HepG2 (cell line): Measurements from ENCODE around the gene EPX. TPM values are rescaled to one million over a fixed set of nuclear protein-coding genes. Genes with fewer than 3 reads are reported as not detected.
A peak's percentile ranks its signal among the peaks of the same experiment; 100 is the strongest.

Experiments used
- ATAC-seq: fragments of 200-7000 bp; cut with Tn5 transposase; 3 replicates; pipeline ENCODE4 v1.9.1; 2020; ENCODE audit warnings: mild to moderate bottlenecking, moderate library complexity
- BruUV-seq: library from RNA; stranded (reverse); fragments of 400-500 nt; replicated peaks from 2 replicates; lab custom pipeline; 2021; lab: Mats Ljungman, UMichigan
- CTCF ChIA-PET: fragments of 300-600 bp; formaldehyde crosslinking; extraction: SDS; loops from one replicate; lab custom pipeline; 2021; ENCODE audit warnings: low total read pairs, inconsistent platforms, low intra/inter-chr PET ratio; lab: Yijun Ruan, JAX
- POLR2A ChIA-PET: fragments of 350-600 bp; sonication (Branson Sonifier 250); formaldehyde crosslinking; loops from one replicate; lab custom pipeline; 2020; ENCODE audit warnings: antibody characterized with exemption, inconsistent platforms; lab: Yijun Ruan, JAX
- DNase-seq: peaks from one replicate; pipeline ENCODE4 v3.0.0-alpha.2; 2015; ENCODE audit warnings: low spot score
- FAIRE-seq: peaks from 3 replicates; lab custom pipeline; 2011; peaks lifted over from hg19 to GRCh38; lab: Jason Lieb, UNC
- H2AFZ ChIP-seq: one replicate; pipeline ENCODE4 v1.6.1; 2011; ENCODE audit warnings: low read length, inconsistent platforms
- H3K27ac ChIP-seq: fragments of 300-600 bp; 3 replicates; pipeline ENCODE4 v1.8.0; 2011; ENCODE audit warnings: mixed run types, mild to moderate bottlenecking, mixed read lengths, low read length, inconsistent platforms; ENCODE audit not compliant: insufficient read depth; ENCODE audit errors: extremely low read length
- H3K27me3 ChIP-seq, 2 experiments: fragments of 200-600 bp in 1 of 2; 2 replicates in 1 of 2; 3 replicates in 1 of 2; pipeline versions ENCODE4 v1.6.0 to v1.8.0; 2011; ENCODE audit warnings: low read length in 2 of 2, mild to moderate bottlenecking in 2 of 2, moderate library complexity in 2 of 2, inconsistent platforms in 1 of 2; ENCODE audit not compliant: insufficient read depth in 2 of 2, control insufficient read depth in 1 of 2
- H3K36me3 ChIP-seq, 2 experiments: fragments of 200-600 bp in 1 of 2; replicated peaks in 1 of 2; 2 replicates in 1 of 2; 3 replicates in 1 of 2; pipeline versions ENCODE4 v1.5.1 to v1.8.0; 2011; ENCODE audit warnings: low read length in 2 of 2, inconsistent platforms in 1 of 2; ENCODE audit not compliant: insufficient read depth in 2 of 2, control insufficient read depth in 1 of 2
- H3K4me1 ChIP-seq: 2 replicates; pipeline ENCODE4 v1.5.1; 2012; ENCODE audit warnings: low read length, inconsistent platforms; ENCODE audit not compliant: insufficient read depth
- H3K4me2 ChIP-seq: 2 replicates; pipeline ENCODE4 v1.6.0; 2011; ENCODE audit warnings: low read depth, low read length, inconsistent platforms
- H3K4me3 ChIP-seq, 3 experiments: fragments of 200-600 bp in 1 of 3; sonication (generic), shearing (Covaris generic) in 1 of 3; replicated peaks in 1 of 3; 2 replicates each; pipeline ENCODE4 v1.5.1; 2011 to 2016; ENCODE audit warnings: low read length in 3 of 3, inconsistent platforms in 2 of 3, low read depth in 2 of 3, mild to moderate bottlenecking in 2 of 3, control low read depth in 1 of 3, mixed read lengths in 1 of 3; ENCODE audit not compliant: insufficient read depth in 1 of 3
- H3K79me2 ChIP-seq: one replicate; pipeline ENCODE4 v1.6.1; 2011; ENCODE audit warnings: low read length, inconsistent platforms; ENCODE audit not compliant: insufficient read depth
- H3K9ac ChIP-seq: 2 replicates; pipeline ENCODE4 v1.6.0; 2011; ENCODE audit warnings: mild to moderate bottlenecking, low read depth, low read length, inconsistent platforms; ENCODE audit not compliant: insufficient read depth
- H3K9me3 ChIP-seq: 2 replicates; pipeline ENCODE4 v1.5.1; 2012; ENCODE audit warnings: mild to moderate bottlenecking, low read length
- H4K20me1 ChIP-seq: 2 replicates; pipeline ENCODE4 v1.6.0; 2011; ENCODE audit warnings: inconsistent platforms, mild to moderate bottlenecking, low read length, moderate library complexity; ENCODE audit not compliant: insufficient read depth
- BRCA1 ChIP-seq: sonication (generic); formaldehyde crosslinking; IDR thresholded peaks from 2 replicates; pipeline ENCODE4 v1.4.0; 2020; ENCODE audit warnings: missing genetic modification reagents
- ETV5 ChIP-seq: IDR thresholded peaks from 2 replicates; pipeline ENCODE4 v1.6.1; 2018; ENCODE audit warnings: missing biosample characterization, missing genetic modification reagents, inconsistent platforms, borderline replicate concordance
- FOSL1 ChIP-seq: sonication (generic); formaldehyde crosslinking; IDR thresholded peaks from 2 replicates; pipeline ENCODE4 v1.9.0; 2021; ENCODE audit warnings: missing genetic modification reagents, borderline replicate concordance
- MED13 ChIP-seq: sonication (generic); formaldehyde crosslinking; IDR thresholded peaks from 2 replicates; pipeline ENCODE4 v1.5.0; 2020; ENCODE audit warnings: missing genetic modification reagents
- PAXIP1 ChIP-seq: sonication (generic); formaldehyde crosslinking; conservative IDR thresholded peaks from 2 replicates; pipeline ENCODE4 v1.4.0; 2020; ENCODE audit warnings: mild to moderate bottlenecking, missing genetic modification reagents, moderate library complexity
- POLR2AphosphoS5 ChIP-seq: IDR thresholded peaks from 2 replicates; pipeline ENCODE4 v1.6.1; 2012; ENCODE audit warnings: low read depth, low read length
- SALL1 ChIP-seq: sonication (generic); formaldehyde crosslinking; IDR thresholded peaks from 2 replicates; pipeline ENCODE4 v1.8.0; 2022; ENCODE audit warnings: mild to moderate bottlenecking, missing genetic modification reagents
- ZNF12 ChIP-seq: sonication (generic); formaldehyde crosslinking; IDR thresholded peaks from 2 replicates; pipeline ENCODE4 v1.5.0; 2020; ENCODE audit warnings: missing genetic modification reagents
- ZNF3 ChIP-seq: IDR thresholded peaks from 2 replicates; pipeline ENCODE4 v1.7.0; 2017; ENCODE audit warnings: inconsistent platforms
- ZNF501 ChIP-seq: sonication (generic); formaldehyde crosslinking; IDR thresholded peaks from 2 replicates; pipeline ENCODE4 v1.5.1; 2020; ENCODE audit warnings: mild to moderate bottlenecking, moderate library complexity, missing genetic modification reagents
- ZNF773 ChIP-seq: sonication (generic); formaldehyde crosslinking; IDR thresholded peaks from 2 replicates; pipeline ENCODE4 v1.4.0; 2020; ENCODE audit warnings: missing genetic modification reagents, borderline replicate concordance
- ZNF784 ChIP-seq: sonication (generic); formaldehyde crosslinking; IDR thresholded peaks from 2 replicates; pipeline ENCODE4 v1.5.1; 2020; ENCODE audit warnings: missing genetic modification reagents, mild to moderate bottlenecking, borderline replicate concordance
- WGBS: methylation state at CpG from one replicate; pipeline ENCODE4 v1.1.6; 2017; ENCODE audit warnings: low lambda C conversion rate; 5-methylcytosine and 5-hydroxymethylcytosine counted together
- in situ Hi-C: cut with HindIII; loops from 2 replicates; pipeline ENCODE4 v1.10.0; 2017; ENCODE audit warnings: low pct_unique_long_range_greater_than_20kb; ENCODE audit not compliant: extremely low pct_ligation_motif_present
- intact Hi-C: fragments of 100-400 bp; cut with micrococcal nuclease; formaldehyde crosslinking; loops from one replicate; pipeline ENCODE4 v1.10.0; 2022; ENCODE audit not compliant: unreplicated experiment
- polyA plus RNA-seq, 8 experiments: library from polyadenylated mRNA; depleted of rRNA in 3 of 8; stranded (reverse) in 7 of 8; unstranded in 1 of 8; fragments of >200 nt; fragmentation: Illumina TruSeq in 4 of 8; extraction: Trizol in 4 of 8; gene quantifications; 2 replicates each; pipeline versions ENCODE4 v1.2.1 to v1.2.3, GENCODE V29; 2011 to 2016; ENCODE audit warnings: low read depth in 4 of 8, missing spikeins in 1 of 8, mixed read lengths in 1 of 8; ENCODE audit not compliant: insufficient read depth in 1 of 8
- total RNA-seq, 5 experiments: library from RNA; depleted of rRNA; stranded (reverse); fragments of >200 nt; fragmentation: Illumina TruSeq; extraction: Trizol; gene quantifications; 2 replicates each; pipeline ENCODE4 v1.2.3, GENCODE V29; 2016; ENCODE audit warnings: low read depth in 1 of 5
- TF ChIP-seq, protein P1 (sequence below): IDR thresholded peaks from 2 replicates; pipeline ENCODE4 v1.6.1; 2012; ENCODE audit warnings: low read depth, low read length, improper control_type of control experiment

Gene EPX
- total and polyA plus RNA-seq, 2 of the 13 experiments (the other 11 are each of a cell fraction or from before 2014, with no cell fraction given) = not detected

- TF ChIP-seq PAXIP1 (CRISPR knock-in tag) (no peak), ZNF784 (no peak), SALL1 (CRISPR knock-in tag) (no peak), POLR2AphosphoS5 (no peak)
- TF ChIP-seq, all 625 proteins: peak for 0
These were observed 52.4 kb downstream of the EPX start (continued) for GRCh38 chr17:58244963-58245362.

- Histone ChIP-seq H4K20me1 (no peaks in the 10 kb centered on the region), H3K79me2 (no peaks in the 10 kb centered on the region), H3K27ac (no peak overlapping the region), H3K9me3 (no peaks in the 10 kb centered on the region), H3K27me3 (peaks cover 19 to 89% of the 10 kb centered on the region in 2 experiments), H3K4me3 (no peak overlapping the region), H2AFZ (no peak overlapping the region), H3K9ac (no peak overlapping the region), H3K4me1 (peaks cover 51% of the 10 kb centered on the region), H3K36me3 (no peaks in the 10 kb centered on the region), H3K4me2 (peak overlapping the region; percentile 9; the same call in 1 of the 2 replicates)
- BruUV-seq = no TSS peak
- CTCF ChIA-PET = no interaction called here
- DNase-seq (peak; percentile 20), ATAC-seq (peak; percentile 29), FAIRE-seq (no peak)
- TF ChIP-seq, protein P1, sequence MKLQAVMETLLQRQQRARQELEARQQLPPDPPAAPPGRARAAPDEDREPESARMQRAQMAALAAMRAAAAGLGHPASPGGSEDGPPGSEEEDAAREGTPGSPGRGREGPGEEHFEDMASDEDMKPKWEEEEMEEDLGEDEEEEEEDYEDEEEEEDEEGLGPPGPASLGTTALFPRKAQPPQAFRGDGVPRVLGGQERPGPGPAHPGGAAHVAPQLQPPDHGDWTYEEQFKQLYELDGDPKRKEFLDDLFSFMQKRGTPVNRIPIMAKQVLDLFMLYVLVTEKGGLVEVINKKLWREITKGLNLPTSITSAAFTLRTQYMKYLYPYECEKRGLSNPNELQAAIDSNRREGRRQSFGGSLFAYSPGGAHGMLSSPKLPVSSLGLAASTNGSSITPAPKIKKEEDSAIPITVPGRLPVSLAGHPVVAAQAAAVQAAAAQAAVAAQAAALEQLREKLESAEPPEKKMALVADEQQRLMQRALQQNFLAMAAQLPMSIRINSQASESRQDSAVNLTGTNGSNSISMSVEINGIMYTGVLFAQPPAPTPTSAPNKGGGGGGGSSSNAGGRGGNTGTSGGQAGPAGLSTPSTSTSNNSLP = peak; percentile 22; the same call in 1 of the 2 replicates
- no peak for TF ChIP-seq MED13 (CRISPR knock-in tag)
- TF ChIP-seq ETV5 (CRISPR knock-in tag) = no peak
- TF ChIP-seq BRCA1 (CRISPR knock-in tag) = no peak
- no peak for TF ChIP-seq ZNF12
- TF ChIP-seq ZNF501 = 0 out of 2 replicates have a peak, but pooled peaks have one; percentile 35
- 0 out of 2 replicates have a peak, but pooled peaks have one; percentile 16 for TF ChIP-seq FOSL1 (CRISPR knock-in tag)
- TF ChIP-seq ZNF3 (CRISPR knock-in tag) = no peak
- TF ChIP-seq ZNF773 (CRISPR knock-in tag) = no peak
- WGBS = 16% methylated on average over 10 of the region's 10 CpGs
- intact Hi-C loops (no loop called here), in situ Hi-C loops (no loop called here)
- POLR2A ChIA-PET = no interaction called here
These were observed 53.0 kb downstream of the EPX start for GRCh38 chr17:58245428-58246103.
